Pancreas (tissue), 10 donors: Measurements from ENCODE around the gene RBM15. TPM values are rescaled to one million over a fixed set of nuclear protein-coding genes. Genes with fewer than 3 reads are reported as not detected.

Experiments
- ATAC-seq, 4 donors: fragments of 200-7000 bp; cut with Tn5 transposase; one replicate each; pipeline versions ENCODE4 v1.8.0 to v1.9.1; 2020; ENCODE audit warnings: mild to moderate bottlenecking in 4 of 4, moderate library complexity in 4 of 4
- DNase-seq, 6 donors: peaks; one replicate each; pipeline ENCODE4 v3.0.0-alpha.2; 2020
- FAIRE-seq: peaks from 2 replicates; lab custom pipeline; 2012; peaks lifted over from hg19 to GRCh38; lab: Jason Lieb, UNC
- H3K27ac ChIP-seq, 4 donors: fragments of 200-600 bp; sonication (generic); 1 replicate in 3 of 4; 2 replicates in 1 of 4; pipeline versions ENCODE4 v1.5.0 to v1.8.0; 2020
- H3K27me3 ChIP-seq, 4 donors: fragments of 200-600 bp; one replicate each; pipeline ENCODE4 v1.8.0; 2021
- H3K36me3 ChIP-seq, 3 donors: fragments of 200-600 bp; sonication (generic) in 1 of 3; one replicate each; pipeline versions ENCODE4 v1.5.0 to v1.8.0; 2020 to 2021
- H3K4me1 ChIP-seq, 3 donors: fragments of 200-600 bp; one replicate each; pipeline ENCODE4 v1.8.0; 2021
- H3K4me3 ChIP-seq, 4 donors: fragments of 200-600 bp; sonication (generic) in 2 of 4; one replicate each; pipeline versions ENCODE4 v1.5.0 to v1.8.0; 2020 to 2021
- H3K9me3 ChIP-seq, 4 donors: fragments of 200-600 bp; one replicate each; pipeline ENCODE4 v1.8.0; 2021
- CTCF ChIP-seq, 4 donors: fragments of 200-600 bp; sonication (generic) in 3 of 4; IDR thresholded peaks; one replicate each; pipeline versions ENCODE4 v1.5.0 to v1.8.0; 2021; ENCODE audit warnings: antibody characterized with exemption in 4 of 4
- WGBS, 2 donors: extraction: QIAGEN DNeasy Blood & Tissue Kit; methylation state at CpG; one replicate each; pipeline ENCODE4 v1.1.7; 2013; 5-methylcytosine and 5-hydroxymethylcytosine counted together
- intact Hi-C, 3 donors: fragments of 100-400 bp; cut with DNase I; formaldehyde crosslinking; loops; one replicate each; pipeline versions ENCODE4 v1.11.1 to v1.14.2; 2022
- polyA plus RNA-seq, 2 donors: library from polyadenylated mRNA; stranded (reverse); fragments of 200-250 nt; gene quantifications; one replicate each; pipeline ENCODE4 v1.2.3, GENCODE V29; 2013
- total RNA-seq, 6 donors: library from RNA; stranded (reverse); fragmentation: NEBNext Ultra II Directional in 4 of 6; extraction: Animal tissue kit (Norgen Biotek cat#: 25700) in 4 of 6; gene quantifications; one replicate each; pipeline versions ENCODE4 v1.2.1 to v1.2.4, GENCODE V29; 2021 to 2023
- donor health status: healthy with polysubstance abuse.
- donor health status: DM: no; HTN: no; CAD: no; lungs with moderate emphysema.
- donor health status: DM: no; HTN: no; CAD: no.
- donor health status: control.
- donor health status: control.
- donor health status: Bipolar disorder and iron deficiency.
- donor health status: DM: yes; HTN: yes; CAD: no.
- donor health status: DM: no; HTN: no; CAD: no.
- donor health status: DM: no; HTN: no; CAD: no.
- donor health status: DM: yes; HTN: yes; CAD: no.

Gene RBM15
- total and polyA plus RNA-seq, 8 donors, result 1.6 to 14.2 (median 7.7) TPM

DNA sequence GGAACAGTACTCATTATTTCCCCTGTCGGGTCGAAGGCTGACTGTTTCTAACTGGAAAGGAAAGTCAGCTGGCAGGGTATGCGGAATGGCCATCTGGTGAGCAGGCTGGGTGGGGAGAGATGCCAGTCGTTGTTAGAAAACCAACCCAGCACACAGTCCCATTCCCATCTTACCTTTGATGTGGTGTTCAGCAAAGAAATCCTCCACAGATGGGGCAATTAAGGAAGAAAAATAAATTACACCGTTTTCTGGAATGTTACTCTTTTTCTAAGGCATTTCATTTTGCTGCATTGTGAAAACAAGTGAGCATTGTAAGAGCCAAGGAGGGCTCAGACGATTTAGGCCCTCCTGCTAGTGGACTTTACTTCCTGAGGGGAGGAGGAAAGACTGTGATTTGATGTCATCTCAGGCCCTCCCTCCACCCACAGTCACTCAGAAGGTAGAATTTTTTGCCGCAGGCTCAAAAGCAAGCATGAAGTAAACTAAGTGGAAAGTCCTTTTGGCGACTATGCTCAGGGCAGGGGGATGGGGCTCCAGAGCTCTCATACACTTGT, 51.6 kb downstream of the RBM15 start, which contains the start of gene SLC16A4:
SLC16A4 (minus strand) TSS at position 335 of the 554 bp plus-strand sequence. CDS start 1,703 bp downstream, outside the sequence.
- intact Hi-C loops, result no loop called here
- DNase-seq, result no peak

DNA sequence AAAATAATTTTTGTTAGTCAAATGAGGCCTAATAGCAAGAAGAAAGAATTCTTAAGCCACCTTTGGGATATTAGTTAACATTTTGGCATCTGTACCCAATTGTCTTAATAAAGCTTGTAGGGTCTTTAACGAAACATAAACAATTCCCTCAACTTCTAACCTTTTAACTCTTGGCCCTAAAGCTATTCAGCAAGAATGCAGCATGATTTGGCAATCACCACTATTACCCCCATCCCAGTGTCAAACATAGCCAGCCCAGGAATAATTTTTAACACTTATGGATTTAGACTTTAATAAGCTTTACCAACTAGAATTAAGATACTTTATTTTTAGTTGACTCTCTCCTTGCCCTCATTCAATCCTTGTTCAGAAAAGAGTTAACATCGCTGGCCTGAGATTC, 54.1 kb downstream of the RBM15 start:
- intact Hi-C loops, result no loop called here
- H3K4me3 ChIP-seq, result no peak overlapping the region
- H3K4me1 ChIP-seq, result peaks cover 0 to 3% (median 0%) of the 10 kb centered on the region in 3 donors
- H3K36me3 ChIP-seq, result no peaks in the 10 kb centered on the region
- no peaks in the 10 kb centered on the region for H3K27me3 ChIP-seq
- no peak for TF ChIP-seq CTCF (IDR thresholded peaks at IDR 0.05)
- ATAC-seq (no peak), FAIRE-seq (no peak), DNase-seq (no peak)
- 88 to 90% methylated on average over 2 of the region's 2 CpGs for WGBS, 2 donors
- H3K9me3 ChIP-seq, result no peaks in the 10 kb centered on the region
- H3K27ac ChIP-seq, result no peak overlapping the region

More for the DNA sequence above, 51.6 kb downstream of the RBM15 start, which contains the start of gene SLC16A4:
- H3K27ac ChIP-seq, result no peak within 1 kb of the TSS
- no peaks in the 10 kb centered on the region for H3K9me3 ChIP-seq
- ATAC-seq (peak in 3 of 4 donors; percentile 44 to 58 (median 48)), FAIRE-seq (no peak)
- WGBS, 2 donors, result 48 to 52% methylated on average over 8 of the region's 8 CpGs
- no peak within 1 kb of the TSS for H3K4me3 ChIP-seq
- no peaks in the 10 kb centered on the region for H3K36me3 ChIP-seq
- no peak for TF ChIP-seq CTCF (IDR thresholded peaks at IDR 0.05)
- H3K4me1 ChIP-seq, result peaks cover 0 to 3% (median 0%) of the 10 kb centered on the region in 3 donors
- no peaks in the 10 kb centered on the region for H3K27me3 ChIP-seq

GRCh38 chr1:110393691-110394492, 54.7 kb downstream of the RBM15 start:
- no peak overlapping the region for H3K27ac ChIP-seq
- H3K4me1 ChIP-seq, result peaks cover 0 to 3% (median 0%) of the 10 kb centered on the region in 3 donors
- intact Hi-C loops, result no loop called here
- peak in 3 of 4 donors; percentile 31 to 67 (median 63) for ATAC-seq
- no peaks in the 10 kb centered on the region for H3K27me3 ChIP-seq
- no peak for TF ChIP-seq CTCF (IDR thresholded peaks at IDR 0.05)
- H3K4me3 ChIP-seq, result no peak overlapping the region
- DNase-seq, result no peak
- no peak for FAIRE-seq
- 67 to 70% methylated on average over 3 of the region's 3 CpGs for WGBS, 2 donors
- H3K9me3 ChIP-seq, result no peaks in the 10 kb centered on the region
- peaks cover 0 to 2% (median 0%) of the 10 kb centered on the region in 3 donors for H3K36me3 ChIP-seq

- no peak for DNase-seq
- peaks cover 0 to 2% (median 0%) of the 10 kb centered on the region in 3 donors for H3K36me3 ChIP-seq
- no peaks in the 10 kb centered on the region for H3K9me3 ChIP-seq
- WGBS, 2 donors, result 92 to 93% methylated on average over 3 of the region's 3 CpGs
- TF ChIP-seq CTCF (IDR thresholded peaks at IDR 0.05), result no peak
- ATAC-seq, result no peak
- no peak for FAIRE-seq
- H3K4me1 ChIP-seq, result peaks cover 0 to 3% (median 0%) of the 10 kb centered on the region in 3 donors
- intact Hi-C loops, result no loop called here
- no peaks in the 10 kb centered on the region for H3K27me3 ChIP-seq
- no peak overlapping the region for H3K4me3 ChIP-seq
- no peak overlapping the region for H3K27ac ChIP-seq
Observed at GRCh38 chr1:110394493-110394820, 55.3 kb downstream of the RBM15 start.

Other genes starting within 250 kb of the RBM15 start
- gene UBL4B, start 226.9 kb upstream of the RBM15 start, total RNA-seq, result not detected
- not detected for gene UBL4B, start 226.9 kb upstream of the RBM15 start, polyA plus RNA-seq
- gene SLC6A17, start 188.9 kb upstream of the RBM15 start, total RNA-seq, result 1 to 10 TPM in 2 of 6 donors, under 1 TPM in 4; 0.31 to 2.4 (median 0.67) TPM
- 1 to 10 TPM; 2.1 to 7.1 TPM for gene SLC6A17, start 188.9 kb upstream of the RBM15 start, polyA plus RNA-seq
- gene KCNC4, start 129.1 kb upstream of the RBM15 start, total RNA-seq, result 10 to 100 TPM in 3 of 6 donors, 1 to 10 TPM in 3; 7.8 to 18.6 (median 10.5) TPM
- 1 to 10 TPM; 5.4 to 5.8 TPM for gene KCNC4, start 129.1 kb upstream of the RBM15 start, polyA plus RNA-seq
- 1 to 10 TPM in 2 of 6 donors, under 1 TPM in 4; 0.32 to 1.8 (median 0.71) TPM for gene SLC16A4, start 51.6 kb downstream of the RBM15 start, total RNA-seq
- under 1 TPM; 0.52 to 0.53 TPM for gene SLC16A4, start 51.6 kb downstream of the RBM15 start, polyA plus RNA-seq
- gene LAMTOR5, start 68.3 kb downstream of the RBM15 start, total RNA-seq, result 10 to 100 TPM; 29.0 to 63.9 (median 36.8) TPM
- gene LAMTOR5, start 68.3 kb downstream of the RBM15 start, polyA plus RNA-seq, result 100 to 1,000 TPM; 107 to 159 TPM
- gene PROK1, start 111.8 kb downstream of the RBM15 start, total RNA-seq, result under 1 TPM in 1 of 6 donors, not detected in 5; 0.12 TPM
- under 1 TPM in 1 of 2 donors, not detected in 1; 0.53 TPM for gene PROK1, start 111.8 kb downstream of the RBM15 start, polyA plus RNA-seq
- gene KCNA10, start 179.8 kb downstream of the RBM15 start, total RNA-seq, result not detected
- not detected for gene KCNA10, start 179.8 kb downstream of the RBM15 start, polyA plus RNA-seq